Activated CD8-positive, alpha-beta memory T cell treated with anti-CD3 and anti-CD28 coated beads for 1 hour (primary cell): ENCODE data around the gene SLC35E2B.
"Not testable (repeated sequence)": the region's sequence is repeated elsewhere in the genome, so short reads cannot be mapped to it uniquely, and the experiment has no call there.

Experiments used
- DNase-seq, 2 donors: peaks; one replicate each; pipeline ENCODE4 v3.0.0-alpha.2; 2020; ENCODE audit warnings: low read depth in 1 of 2; ENCODE audit errors: extremely low read depth in 1 of 2

SLC35E2B gene

GRCh38 chr1:1704284-1704957 lies 11.8 kb upstream of the SLC35E2B start:
- not testable (repeated sequence) for DNase-seq

GRCh38 chr1:1703796-1704195 lies 11.2 kb upstream of the SLC35E2B start:
- DNase-seq, result no peak

GRCh38 chr1:1702506-1702905 lies 9.9 kb upstream of the SLC35E2B start:
- not testable (repeated sequence) for DNase-seq

- not testable (repeated sequence) for DNase-seq
Observed at GRCh38 chr1:1700557-1700956, 8.0 kb upstream of the SLC35E2B start.

DNA sequence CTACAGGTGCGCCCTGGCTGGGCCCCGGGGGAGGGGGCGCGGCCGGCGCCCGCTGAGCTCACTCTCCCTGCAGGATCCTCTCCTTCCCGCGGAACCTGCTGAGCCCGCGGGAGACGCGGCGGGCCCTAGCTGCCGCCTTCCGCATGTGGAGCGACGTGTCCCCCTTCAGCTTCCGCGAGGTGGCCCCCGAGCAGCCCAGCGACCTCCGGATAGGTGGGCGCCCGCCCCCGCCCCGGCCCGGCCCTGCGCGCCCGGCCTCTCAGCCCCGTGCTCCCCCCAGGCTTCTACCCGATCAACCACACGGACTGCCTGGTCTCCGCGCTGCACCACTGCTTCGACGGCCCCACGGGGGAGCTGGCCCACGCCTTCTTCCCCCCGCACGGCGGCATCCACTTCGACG lies 7.5 kb upstream of the SLC35E2B start:
- not testable (repeated sequence) for DNase-seq

DNA sequence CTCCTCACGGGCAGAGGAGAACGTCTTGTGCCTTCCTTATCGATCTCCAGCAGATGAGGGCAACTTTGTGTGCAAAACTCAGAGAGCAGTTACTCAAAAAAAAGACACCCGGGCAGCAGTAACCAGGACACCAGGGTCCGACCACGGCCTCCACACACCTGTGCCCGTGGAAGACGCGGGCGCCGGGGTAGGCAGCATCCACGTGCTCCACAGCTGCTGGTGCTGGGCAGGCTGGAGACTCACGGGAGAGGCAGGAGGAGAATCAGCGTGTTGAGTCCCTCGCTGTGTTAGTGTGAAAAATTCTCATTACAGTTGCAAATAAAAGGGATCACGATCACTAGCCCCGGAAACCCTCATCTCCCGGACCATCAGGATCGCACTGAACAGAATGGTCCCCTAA lies 6.5 kb upstream of the SLC35E2B start:
- not testable (repeated sequence) for DNase-seq

DNA sequence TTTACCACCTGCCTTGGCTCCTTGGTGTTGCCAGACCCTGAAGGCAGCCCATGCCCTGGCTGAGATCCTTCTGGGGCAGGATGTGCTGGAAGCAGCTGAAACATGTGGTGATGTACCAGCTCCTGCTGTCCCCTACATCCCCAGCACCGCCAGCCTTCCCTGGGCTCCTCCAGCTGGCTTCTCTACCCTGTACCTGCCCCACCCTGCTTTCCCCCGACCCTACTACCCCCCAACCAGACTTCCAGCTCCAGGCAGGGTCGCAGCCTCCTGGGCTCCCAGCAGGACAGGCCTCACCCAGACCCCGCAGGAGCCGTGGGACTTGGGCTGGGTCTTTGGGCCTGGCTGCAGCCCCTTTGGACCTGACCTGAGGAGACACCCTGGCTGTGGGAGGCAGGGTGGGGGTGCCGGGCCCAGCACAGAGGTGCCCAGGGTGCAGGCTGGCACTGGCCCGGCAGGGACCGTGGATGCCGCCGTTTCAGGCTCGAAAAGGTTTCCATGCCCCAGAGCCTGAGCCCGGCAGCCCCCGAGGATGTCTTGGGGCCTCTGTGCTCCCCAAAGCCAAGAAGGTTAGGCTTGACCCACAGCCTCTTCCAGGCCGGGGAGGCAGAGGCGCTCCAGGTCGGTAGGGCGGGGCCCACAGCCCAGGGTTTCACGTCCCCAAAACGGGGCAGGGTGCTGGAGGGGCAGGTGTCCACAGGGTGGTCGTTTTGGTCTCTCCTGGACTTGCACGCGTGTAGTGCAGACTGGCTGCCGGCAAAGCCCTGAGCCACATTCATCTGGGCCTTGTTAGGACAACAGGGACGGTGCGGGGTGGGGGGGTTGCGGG lies 5.0 kb upstream of the SLC35E2B start:
- not testable (repeated sequence) for DNase-seq

DNA sequence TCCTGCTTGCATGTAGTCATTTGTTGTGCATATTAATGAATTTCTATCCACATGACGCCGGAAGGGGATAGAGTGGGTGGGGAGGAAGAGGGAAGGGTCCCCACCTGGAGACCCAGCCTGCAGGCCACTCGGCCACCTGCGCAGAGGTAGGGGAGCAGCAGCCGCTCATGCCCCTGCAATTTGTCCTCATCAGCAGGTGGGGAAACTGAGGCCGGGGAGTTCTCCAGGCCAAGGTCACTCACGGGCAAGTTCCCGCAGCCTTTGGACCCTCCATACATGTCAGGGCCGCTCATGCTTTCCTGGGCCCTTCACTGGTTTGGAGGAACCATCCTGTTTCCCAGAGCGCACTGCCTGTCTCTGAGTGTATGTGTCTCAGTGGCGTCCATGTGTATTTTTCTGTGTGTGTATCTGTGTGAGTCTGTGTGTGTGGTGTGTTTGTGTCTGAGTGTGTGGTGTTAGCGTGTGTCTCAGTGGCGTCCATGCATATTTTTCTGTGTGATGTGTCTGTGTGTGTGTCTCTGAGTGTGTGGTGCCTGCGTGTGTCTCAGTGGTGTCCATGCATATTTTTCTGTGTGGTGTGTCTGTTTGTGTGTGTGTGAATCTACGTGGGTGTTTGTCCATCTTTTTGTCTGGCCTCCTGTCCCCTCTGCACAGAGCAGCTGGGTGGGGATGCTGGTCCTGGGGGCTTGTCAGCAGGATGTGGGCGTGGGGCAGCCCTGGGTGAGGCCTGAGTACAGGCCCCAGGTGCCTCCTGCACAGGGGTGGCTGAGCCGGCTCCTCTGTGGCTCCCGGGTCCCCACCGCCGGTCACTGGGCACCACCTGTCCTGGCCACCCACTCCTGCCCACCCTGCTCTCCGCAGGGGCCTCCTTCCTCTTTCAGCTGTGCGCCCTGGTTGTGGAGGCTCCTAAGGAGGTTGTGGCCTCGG lies 4.1 kb upstream of the SLC35E2B start:
- DNase-seq, result not testable (repeated sequence)

DNA sequence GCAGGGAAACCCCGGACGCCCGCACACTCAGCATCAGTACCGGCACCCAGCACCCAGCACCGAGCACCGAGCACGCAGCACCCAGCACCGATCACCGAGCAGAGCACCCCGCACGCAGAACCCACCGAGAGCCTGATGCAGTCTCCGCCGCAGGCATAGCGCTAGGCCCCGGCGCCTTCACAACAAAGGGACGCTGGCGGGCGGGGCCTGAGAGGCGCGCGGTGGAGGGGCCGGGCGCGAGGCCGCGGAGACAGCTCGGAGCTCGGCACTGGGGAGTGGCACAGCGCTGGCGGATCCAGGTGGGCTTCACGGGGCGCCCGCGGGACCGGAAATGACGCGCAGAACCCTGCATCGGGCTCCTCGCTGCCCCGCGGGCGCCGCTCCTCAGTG lies 276 bp downstream of the SLC35E2B start:
- DNase-seq, result peak; percentile 54 to 67

DNA sequence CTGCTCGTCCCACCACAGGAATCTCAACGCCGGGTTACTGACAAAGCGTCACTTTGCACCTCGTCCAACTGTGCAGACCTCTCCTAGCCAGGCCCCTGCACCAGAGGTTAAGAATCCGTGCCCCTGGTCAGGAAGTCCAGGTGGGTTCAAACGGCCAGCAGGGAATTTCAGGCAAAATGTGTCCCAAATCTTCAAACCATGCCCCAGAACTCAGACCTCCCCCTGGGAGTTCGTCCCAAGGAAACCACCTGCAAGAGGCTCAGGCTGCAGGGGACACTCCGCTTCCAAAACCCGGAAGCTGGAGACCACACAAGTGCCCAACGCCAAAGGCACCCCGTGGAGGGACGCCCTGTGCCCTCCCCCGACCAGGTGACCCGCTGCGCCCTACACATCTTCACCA lies 1.2 kb downstream of the SLC35E2B start:
- not testable (repeated sequence) for DNase-seq

DNA sequence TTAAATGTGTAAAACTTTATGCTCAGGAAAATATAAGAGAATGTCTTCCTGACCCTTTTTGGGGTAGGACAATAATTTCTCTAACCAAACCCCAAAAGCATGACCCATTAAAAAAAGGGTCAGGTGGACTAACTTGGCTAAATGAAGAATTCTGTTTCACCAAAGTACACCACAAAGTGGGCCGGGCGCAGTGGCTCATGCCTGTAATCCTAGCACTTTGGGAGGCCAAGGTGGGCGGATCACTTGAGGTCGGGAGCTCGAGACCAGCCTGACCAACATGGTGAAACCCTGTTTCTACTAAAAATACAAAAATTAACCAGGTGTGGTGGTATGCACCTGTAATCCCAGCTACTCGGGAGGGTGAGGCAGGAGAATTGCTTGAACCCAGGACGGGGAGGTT lies 3.1 kb downstream of the SLC35E2B start:
- DNase-seq, result not testable (repeated sequence)

GRCh38 chr1:1687846-1688245 lies 4.7 kb downstream of the SLC35E2B start:
- no peak for DNase-seq

- DNase-seq, result no peak
Observed at GRCh38 chr1:1684031-1684681, 8.4 kb downstream of the SLC35E2B start.

GRCh38 chr1:1683104-1683905 lies 9.3 kb downstream of the SLC35E2B start:
- DNase-seq, result no peak

DNA sequence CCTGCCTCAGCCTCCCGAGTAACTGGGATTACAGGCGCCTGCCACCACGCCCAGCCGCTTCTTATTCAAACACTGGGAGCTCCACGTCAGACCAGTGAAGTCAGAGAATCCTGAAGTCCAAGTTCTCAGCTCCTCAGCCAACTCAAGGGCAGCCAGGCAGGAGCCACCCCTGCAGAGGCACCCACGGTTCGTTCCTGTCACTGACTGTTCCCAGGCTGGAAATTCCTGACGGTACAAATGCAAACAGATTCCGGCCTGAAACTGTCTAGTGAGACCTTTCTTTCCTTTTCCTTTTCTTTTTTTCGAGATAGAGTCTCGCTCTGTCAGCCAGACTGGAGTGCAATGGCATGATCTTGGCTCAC lies 11.7 kb downstream of the SLC35E2B start:
- no peak for DNase-seq

DNA sequence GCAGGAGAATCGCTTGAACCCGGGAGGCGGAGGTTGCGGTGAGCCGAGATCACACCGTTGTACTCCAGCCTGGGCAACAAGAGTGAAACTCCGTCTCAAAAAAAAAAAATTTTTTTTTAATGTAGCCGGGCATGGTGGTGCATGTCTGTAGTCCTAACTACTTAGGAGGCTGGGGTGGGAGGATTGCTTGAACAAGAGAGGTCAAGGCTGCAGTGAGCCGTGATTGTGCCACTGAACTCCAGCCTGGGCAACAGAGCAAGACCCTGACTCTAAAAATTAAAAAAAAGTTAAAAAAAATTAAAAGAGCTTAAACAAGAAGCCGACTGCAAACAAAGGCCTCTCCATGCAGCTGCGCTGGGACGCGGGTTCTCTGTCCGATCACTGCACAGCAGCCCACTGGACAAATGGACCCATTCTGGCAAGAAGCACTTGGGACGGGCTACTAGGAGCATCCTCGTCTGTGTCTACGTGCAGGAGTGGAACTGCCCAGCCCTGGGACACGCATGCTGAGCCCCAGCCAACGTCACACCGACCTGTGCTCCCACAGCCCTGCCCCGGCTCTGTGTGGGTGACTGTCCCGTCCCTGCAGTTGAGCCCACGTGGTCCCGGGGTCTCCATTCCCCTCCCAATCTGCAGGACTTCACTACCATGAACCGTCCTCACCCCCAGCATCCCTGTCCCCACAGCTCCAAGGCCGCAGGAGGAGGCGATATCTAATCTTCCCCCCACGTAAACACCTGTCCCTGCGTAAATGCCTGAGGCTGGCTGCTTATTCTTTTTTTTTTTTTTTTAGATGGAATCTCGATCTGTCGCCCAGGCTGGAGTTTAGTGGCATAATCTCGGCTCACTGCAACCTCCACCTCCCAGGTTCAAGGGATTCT lies 12.3 kb downstream of the SLC35E2B start:
- DNase-seq, result no peak

DNA sequence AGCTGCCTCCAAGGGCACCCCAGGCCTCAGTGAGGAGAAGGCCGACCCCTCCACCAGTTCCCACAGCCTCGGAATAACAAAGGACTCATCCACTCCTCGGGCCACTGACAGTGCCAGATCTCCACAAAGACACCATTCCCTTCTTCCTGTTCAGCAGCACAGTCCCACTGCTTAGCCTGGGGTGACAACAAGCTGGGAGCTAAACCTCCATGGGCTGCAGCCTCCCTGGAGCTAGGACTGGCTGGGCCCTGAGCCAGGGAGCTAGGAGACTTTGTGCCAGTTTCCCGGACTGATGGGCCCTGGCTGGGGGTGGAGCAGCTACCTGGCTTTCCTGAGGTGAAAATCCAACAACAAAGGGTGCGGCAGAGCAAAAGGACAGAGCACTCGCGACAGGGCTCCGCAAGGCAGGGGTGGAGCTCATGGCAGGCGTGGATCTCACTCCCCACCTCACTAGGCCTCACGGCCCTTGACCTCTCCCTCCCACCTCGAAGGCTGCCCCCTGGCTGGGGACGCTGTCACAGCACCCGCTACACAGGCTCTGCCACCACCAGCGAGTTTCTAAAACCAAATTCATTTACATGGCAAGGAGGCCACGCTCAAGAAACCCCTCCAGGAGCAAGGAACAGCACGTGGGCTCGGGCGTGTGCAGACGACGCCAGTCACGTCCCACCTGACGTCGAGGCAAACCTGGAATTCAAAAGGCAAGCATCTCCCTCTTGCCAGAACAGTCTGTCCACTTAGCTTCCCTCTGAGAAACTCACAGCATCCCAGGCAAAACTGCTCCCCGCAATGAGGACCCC lies 13.8 kb downstream of the SLC35E2B start:
- no peak for DNase-seq
